Lower leg skin (tissue), 4 donors: Measurements from ENCODE around the gene HCCS. TPM values are rescaled to one million over a fixed set of nuclear protein-coding genes. Genes with fewer than 3 reads are reported as not detected.
"Not testable (repeated sequence)": the region's sequence is repeated elsewhere in the genome, so short reads cannot be mapped to it uniquely, and the experiment has no call there.

ENCODE experiments used
- DNase-seq, 2 donors: peaks; one replicate each; pipeline ENCODE4 v3.0.0-alpha.2; 2019; ENCODE audit warnings: low spot score in 2 of 2
- H3K4me3 ChIP-seq: fragments of 200-600 bp; sonication (generic); 2 replicates; pipeline ENCODE4 v1.5.1; 2017; ENCODE audit warnings: mild to moderate bottlenecking, low read depth; ENCODE audit not compliant: poor library complexity, severe bottlenecking
- POLR2A ChIP-seq, 2 donors: fragments of 450-650 bp; IDR thresholded peaks; one replicate each; pipeline ENCODE4 v1.6.1; 2016 to 2017; ENCODE audit warnings: antibody characterized with exemption in 2 of 2, mild to moderate bottlenecking in 1 of 2, moderate library complexity in 1 of 2
- WGBS, 2 donors: methylation state at CpG; one replicate each; pipeline ENCODE4 v1.1.5; 2018; 5-methylcytosine and 5-hydroxymethylcytosine counted together
- intact Hi-C: fragments of 100-400 bp; cut with DNase I; formaldehyde crosslinking; loops from one replicate; pipeline ENCODE4 v1.15.0; 2023; ENCODE audit warnings: low total_unique reads
- total RNA-seq, 4 donors: library from RNA; depleted of rRNA; stranded (reverse); fragments of >200 nt; gene quantifications; one replicate each; pipeline ENCODE4 v1.1.0, GENCODE V29; 2016
- TF ChIP-seq, protein P1 (sequence below), 3 donors: fragments of 450-650 bp; IDR thresholded peaks; one replicate each; pipeline ENCODE4 v1.5.1; 2016; ENCODE audit warnings: antibody characterized with exemption in 3 of 3, mild to moderate bottlenecking in 3 of 3, moderate library complexity in 2 of 3

The HCCS gene
- total RNA-seq, 4 donors from 2014 or later: 10.4 to 19.9 (median 13.4) TPM

DNA sequence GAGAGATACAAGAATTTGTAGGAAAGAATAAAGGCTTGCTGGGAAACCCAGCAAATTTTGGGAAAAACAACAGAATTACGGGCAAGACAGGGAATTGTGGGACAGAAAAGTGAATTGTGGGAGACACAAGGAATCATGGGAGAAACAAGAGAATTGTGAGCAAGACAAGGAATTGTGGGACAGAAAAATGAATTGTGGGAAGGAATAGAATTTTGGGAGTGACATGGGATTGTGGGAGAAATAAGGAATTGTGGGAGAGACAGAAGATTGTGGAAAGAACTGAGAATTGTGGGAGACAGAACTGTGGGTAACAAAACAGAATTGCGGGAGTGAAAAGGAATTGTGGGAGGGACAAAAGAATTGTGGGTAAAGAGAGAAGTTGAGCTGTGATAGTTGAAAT is 1.2 kb upstream of the HCCS start:
- WGBS, 2 donors: 90 to 100% methylated on average over 2 of the region's 2 CpGs
- H3K4me3 ChIP-seq: no peak overlapping the region
- TF ChIP-seq, protein P1, sequence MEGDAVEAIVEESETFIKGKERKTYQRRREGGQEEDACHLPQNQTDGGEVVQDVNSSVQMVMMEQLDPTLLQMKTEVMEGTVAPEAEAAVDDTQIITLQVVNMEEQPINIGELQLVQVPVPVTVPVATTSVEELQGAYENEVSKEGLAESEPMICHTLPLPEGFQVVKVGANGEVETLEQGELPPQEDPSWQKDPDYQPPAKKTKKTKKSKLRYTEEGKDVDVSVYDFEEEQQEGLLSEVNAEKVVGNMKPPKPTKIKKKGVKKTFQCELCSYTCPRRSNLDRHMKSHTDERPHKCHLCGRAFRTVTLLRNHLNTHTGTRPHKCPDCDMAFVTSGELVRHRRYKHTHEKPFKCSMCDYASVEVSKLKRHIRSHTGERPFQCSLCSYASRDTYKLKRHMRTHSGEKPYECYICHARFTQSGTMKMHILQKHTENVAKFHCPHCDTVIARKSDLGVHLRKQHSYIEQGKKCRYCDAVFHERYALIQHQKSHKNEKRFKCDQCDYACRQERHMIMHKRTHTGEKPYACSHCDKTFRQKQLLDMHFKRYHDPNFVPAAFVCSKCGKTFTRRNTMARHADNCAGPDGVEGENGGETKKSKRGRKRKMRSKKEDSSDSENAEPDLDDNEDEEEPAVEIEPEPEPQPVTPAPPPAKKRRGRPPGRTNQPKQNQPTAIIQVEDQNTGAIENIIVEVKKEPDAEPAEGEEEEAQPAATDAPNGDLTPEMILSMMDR (IDR thresholded peaks at IDR 0.05): no peak
- TF ChIP-seq POLR2A (IDR thresholded peaks at IDR 0.05): no peak
- intact Hi-C loops: no loop called here
- no peak for DNase-seq

DNA sequence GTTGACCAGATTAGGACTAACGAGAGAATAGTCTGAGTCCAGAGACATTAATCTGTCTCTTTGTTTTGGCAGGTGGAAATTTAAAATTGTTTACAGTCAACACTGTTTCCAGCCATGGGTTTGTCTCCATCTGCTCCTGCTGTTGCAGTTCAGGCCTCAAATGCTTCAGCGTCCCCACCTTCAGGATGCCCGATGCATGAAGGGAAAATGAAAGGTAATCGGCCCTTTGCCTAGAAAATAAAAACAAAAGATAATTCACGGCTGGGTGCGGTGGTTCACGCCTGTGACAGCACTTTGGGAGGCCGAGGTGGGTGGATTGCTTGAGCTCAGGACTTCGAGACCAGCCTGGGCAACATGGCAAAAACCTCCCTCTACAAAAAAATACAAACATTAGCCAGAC is 815 bp downstream of the HCCS start:
- WGBS, 2 donors: 33 to 58% methylated on average over 9 of the region's 9 CpGs
- TF ChIP-seq, protein P1 (IDR thresholded peaks at IDR 0.05): no peak
- TF ChIP-seq POLR2A (IDR thresholded peaks at IDR 0.05): no peak

DNA sequence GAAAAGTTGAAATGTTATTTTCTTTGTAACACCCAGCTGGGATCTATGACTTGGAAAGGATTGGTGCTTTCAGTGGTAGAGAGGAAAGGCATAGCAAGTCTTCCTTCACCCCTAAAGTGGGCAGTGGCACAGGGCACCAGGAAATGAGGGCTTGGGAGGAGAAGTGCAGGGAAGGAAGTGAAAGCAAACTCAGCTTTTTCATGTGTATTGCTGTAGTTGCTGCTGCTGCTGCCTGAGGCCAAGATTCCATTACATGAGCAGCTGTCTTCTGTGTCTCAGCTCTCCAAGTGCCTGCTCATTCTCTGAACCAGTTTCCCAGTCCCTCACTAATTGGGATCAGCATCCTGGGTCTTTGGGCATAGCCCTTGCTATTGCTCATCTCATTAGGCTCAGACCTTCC is 2.6 kb downstream of the HCCS start:
- TF ChIP-seq, protein P1 (IDR thresholded peaks at IDR 0.05): no peak
- no peak for TF ChIP-seq POLR2A (IDR thresholded peaks at IDR 0.05)
- no peak for DNase-seq
- no peak overlapping the region for H3K4me3 ChIP-seq
- intact Hi-C loops: no loop called here

More for the DNA sequence above, 815 bp downstream of the HCCS start:
- no peak for DNase-seq
- intact Hi-C loops: no loop called here
- no peak overlapping the region for H3K4me3 ChIP-seq

DNA sequence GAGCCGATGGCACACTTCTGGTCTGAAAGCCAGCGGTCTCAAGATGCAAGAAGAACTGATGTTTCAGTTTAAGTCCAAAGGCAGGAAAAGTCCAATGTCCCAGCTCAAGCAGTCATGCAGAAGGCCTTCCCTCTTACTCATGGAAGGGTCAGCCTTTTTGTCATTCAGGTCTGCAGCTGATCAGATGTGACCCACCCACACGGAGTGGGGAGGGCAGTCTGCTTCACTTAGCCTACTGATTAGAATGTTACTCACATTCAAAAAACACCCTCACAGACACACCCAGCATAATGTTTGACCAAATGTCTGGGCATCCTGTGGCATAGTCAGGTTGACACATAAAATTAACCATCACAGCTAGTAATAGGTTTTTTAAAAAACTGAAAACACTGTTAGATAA is 6.6 kb downstream of the HCCS start:
- no peak overlapping the region for H3K4me3 ChIP-seq
- no peak for TF ChIP-seq POLR2A (IDR thresholded peaks at IDR 0.05)
- TF ChIP-seq, protein P1 (IDR thresholded peaks at IDR 0.05): no peak
- intact Hi-C loops: no loop called here
- WGBS, 2 donors: 82 to 96% methylated on average over 3 of the region's 3 CpGs
- no peak for DNase-seq

DNA sequence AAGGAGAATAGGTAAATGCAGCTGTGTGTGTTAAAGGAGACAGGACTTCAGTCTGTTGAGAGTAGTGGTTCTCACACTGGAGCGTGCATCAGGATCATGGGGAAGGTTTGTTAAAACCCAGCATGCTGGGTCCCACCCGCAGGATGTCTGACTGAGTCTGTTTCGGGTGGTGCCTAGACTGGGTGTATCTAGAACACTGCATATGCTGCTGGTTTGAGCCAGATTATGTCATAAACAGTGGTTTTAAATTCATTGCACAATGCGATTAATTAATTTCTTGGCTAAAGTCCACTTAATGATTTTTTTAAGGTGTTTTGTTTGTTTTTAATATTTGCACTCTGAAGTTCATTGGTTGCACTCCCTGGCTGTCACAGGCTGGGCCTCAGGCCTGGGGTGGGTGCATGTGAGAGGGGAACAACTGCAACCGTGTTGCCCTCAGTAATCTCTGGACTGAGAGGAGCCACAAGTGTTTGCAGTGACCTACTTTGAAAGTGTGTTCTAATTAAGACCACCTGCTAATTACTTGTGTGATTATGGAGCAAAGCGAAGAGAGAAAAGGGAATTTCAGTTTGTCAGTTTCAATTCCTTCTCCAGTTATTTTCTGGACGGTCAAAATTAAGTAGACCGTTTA is 8.3 kb downstream of the HCCS start:
- WGBS, 2 donors: 60 to 61% methylated on average over 8 of the region's 8 CpGs

DNA sequence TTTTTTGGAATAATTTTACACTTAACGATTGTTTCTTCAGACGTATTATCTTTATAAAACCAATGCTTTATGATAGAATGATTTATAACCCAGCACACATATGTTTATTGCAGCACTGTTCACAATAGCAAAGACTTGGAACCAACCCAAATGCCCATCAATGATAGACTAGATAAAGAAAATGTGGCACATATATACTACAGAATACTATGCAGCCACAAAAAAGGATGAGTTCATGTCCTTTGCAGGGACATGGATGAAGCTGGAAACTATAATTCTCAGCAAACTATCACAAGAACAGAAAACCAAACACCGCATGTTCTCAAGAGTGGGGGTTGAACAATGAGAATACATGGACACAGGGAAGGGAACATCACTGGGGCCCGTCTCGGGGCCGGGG is 12.0 kb downstream of the HCCS start:
- intact Hi-C loops, H3K4me3 ChIP-seq, DNase-seq: not testable (repeated sequence)
- 87 to 96% methylated on average over 5 to 6 of the region's 6 CpGs for WGBS, 2 donors

More for the DNA sequence above, 8.3 kb downstream of the HCCS start:
- DNase-seq: no peak
- no peak overlapping the region for H3K4me3 ChIP-seq
- intact Hi-C loops: no loop called here
- TF ChIP-seq, protein P1 (IDR thresholded peaks at IDR 0.05): no peak
- no peak for TF ChIP-seq POLR2A (IDR thresholded peaks at IDR 0.05)
